HUES64 (cell line): ENCODE measurements around the gene CD163.

ENCODE experiments used
- H3K27ac ChIP-seq: 2 replicates; pipeline ENCODE4 v1.7.0; 2013; ENCODE audit warnings: low read depth, low read length, inconsistent platforms
- H3K27me3 ChIP-seq: 2 replicates; pipeline ENCODE4 v1.6.1; 2013; ENCODE audit warnings: mild to moderate bottlenecking, low read length; ENCODE audit not compliant: insufficient read depth
- H3K36me3 ChIP-seq: 2 replicates; pipeline ENCODE4 v1.6.1; 2013; ENCODE audit warnings: mild to moderate bottlenecking, low read length; ENCODE audit not compliant: insufficient read depth
- H3K4me1 ChIP-seq: 2 replicates; pipeline ENCODE4 v1.6.1; 2013; ENCODE audit warnings: mild to moderate bottlenecking, low read length, moderate library complexity; ENCODE audit not compliant: insufficient read depth
- H3K4me3 ChIP-seq: 2 replicates; pipeline ENCODE4 v1.5.1; 2013; ENCODE audit warnings: mild to moderate bottlenecking, low read length, moderate library complexity
- H3K9ac ChIP-seq: 2 replicates; pipeline ENCODE4 v1.6.1; 2013; ENCODE audit warnings: mild to moderate bottlenecking, low read depth, low read length
- H3K9me3 ChIP-seq: 2 replicates; pipeline ENCODE4 v1.6.1; 2013; ENCODE audit warnings: low read depth, low read length; ENCODE audit not compliant: insufficient read depth
- WGBS: fragments of 150-250, 120-280 bp; methylation state at CpG from one replicate; pipeline ENCODE4 v1.1.7; 2013; ENCODE audit warnings: missing lambda C conversion rate; 5-methylcytosine and 5-hydroxymethylcytosine counted together

The CD163 gene

DNA sequence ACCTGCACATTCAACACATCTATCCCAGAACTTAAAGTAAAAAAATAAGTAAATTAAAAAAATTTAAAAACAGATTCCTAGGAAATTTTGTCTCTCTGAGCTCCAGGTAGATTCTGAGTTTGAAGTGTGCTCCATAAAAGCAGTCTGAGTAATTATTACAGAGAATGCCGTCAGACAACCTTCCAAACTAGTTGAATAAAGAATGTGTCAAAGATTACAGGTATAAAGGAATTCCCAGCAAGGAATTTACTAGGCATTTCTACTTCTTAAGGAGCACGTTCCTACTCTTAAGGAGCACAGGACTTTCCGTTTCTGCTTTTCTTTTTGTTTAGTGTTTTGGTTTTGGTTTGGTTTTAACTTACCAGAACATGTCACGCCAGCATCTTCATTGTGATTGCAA is 7.1 kb downstream of the CD163 start:
- no peak overlapping the region for H3K9ac ChIP-seq
- no peak overlapping the region for H3K4me3 ChIP-seq
- 95% methylated on average over 4 of the region's 4 CpGs for WGBS
- H3K36me3 ChIP-seq, result no peaks in the 10 kb centered on the region
- no peak overlapping the region for H3K27ac ChIP-seq
- no peaks in the 10 kb centered on the region for H3K9me3 ChIP-seq
- H3K27me3 ChIP-seq, result no peaks in the 10 kb centered on the region
- peaks cover 10% of the 10 kb centered on the region for H3K4me1 ChIP-seq

- H3K9ac ChIP-seq, result no peak overlapping the region
These were observed 8.4 kb downstream of the CD163 start for GRCh38 chr12:7495136-7495535.

GRCh38 chr12:7493006-7493405 is 10.6 kb downstream of the CD163 start:
- H3K27me3 ChIP-seq, result no peaks in the 10 kb centered on the region
- H3K4me3 ChIP-seq, result no peak overlapping the region
- H3K9ac ChIP-seq, result no peak overlapping the region
- 93% methylated on average over 3 of the region's 3 CpGs for WGBS
- H3K9me3 ChIP-seq, result no peaks in the 10 kb centered on the region
- no peaks in the 10 kb centered on the region for H3K36me3 ChIP-seq
- H3K27ac ChIP-seq, result no peak overlapping the region
- H3K4me1 ChIP-seq, result peaks cover 7% of the 10 kb centered on the region

More at GRCh38 chr12:7495136-7495535, 8.4 kb downstream of the CD163 start:
- Histone ChIP-seq H3K27me3 (no peaks in the 10 kb centered on the region), H3K27ac (no peak overlapping the region), H3K9me3 (no peaks in the 10 kb centered on the region), H3K36me3 (no peaks in the 10 kb centered on the region), H3K4me1 (peaks cover 10% of the 10 kb centered on the region), H3K4me3 (no peak overlapping the region)
- WGBS, result 91% methylated on average over 2 of the region's 3 CpGs

DNA sequence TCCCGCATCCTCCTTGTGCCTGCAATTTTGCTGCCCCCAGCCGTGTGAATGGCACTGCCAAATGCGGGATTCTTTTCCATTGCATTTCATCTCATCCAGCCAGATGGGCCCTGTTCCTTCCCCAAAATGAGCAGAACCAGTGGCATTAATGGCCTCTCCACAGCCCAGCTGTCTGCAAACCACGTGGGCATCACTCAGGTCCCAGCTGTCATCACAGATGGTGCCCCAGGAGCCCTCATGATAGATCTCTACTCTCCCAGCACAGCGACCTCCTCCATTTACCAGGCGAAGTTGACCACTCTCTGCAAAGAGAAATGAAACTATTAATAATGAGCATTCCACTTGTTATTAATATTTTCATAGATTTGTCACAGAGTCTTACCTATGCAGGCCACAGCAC is 17.1 kb downstream of the CD163 start:
- no peaks in the 10 kb centered on the region for H3K27me3 ChIP-seq
- H3K4me1 ChIP-seq, result no peaks in the 10 kb centered on the region
- 87% methylated on average over 6 of the region's 6 CpGs for WGBS
- no peaks in the 10 kb centered on the region for H3K9me3 ChIP-seq
- H3K36me3 ChIP-seq, result no peaks in the 10 kb centered on the region
- H3K27ac ChIP-seq, result no peak overlapping the region
- no peak overlapping the region for H3K9ac ChIP-seq
- no peak overlapping the region for H3K4me3 ChIP-seq

- WGBS, result 71% methylated on average over 4 of the region's 4 CpGs
- H3K9ac ChIP-seq, result no peak overlapping the region
These were observed 18.5 kb downstream of the CD163 start for GRCh38 chr12:7485095-7485494.

GRCh38 chr12:7483343-7483742 is 20.2 kb downstream of the CD163 start:
- no peaks in the 10 kb centered on the region for H3K4me1 ChIP-seq
- no peak overlapping the region for H3K9ac ChIP-seq
- H3K9me3 ChIP-seq, result no peaks in the 10 kb centered on the region
- H3K36me3 ChIP-seq, result no peaks in the 10 kb centered on the region
- no peak overlapping the region for H3K27ac ChIP-seq
- H3K27me3 ChIP-seq, result no peaks in the 10 kb centered on the region
- H3K4me3 ChIP-seq, result no peak overlapping the region
- WGBS, result 89% methylated on average over 5 of the region's 5 CpGs

More at GRCh38 chr12:7485095-7485494, 18.5 kb downstream of the CD163 start:
- Histone ChIP-seq H3K4me1 (no peaks in the 10 kb centered on the region), H3K36me3 (no peaks in the 10 kb centered on the region), H3K27me3 (no peaks in the 10 kb centered on the region), H3K9me3 (no peaks in the 10 kb centered on the region), H3K27ac (no peak overlapping the region), H3K4me3 (no peak overlapping the region)

- no CpG with 5 or more reads among the region's 1 CpG for WGBS
- no peaks in the 10 kb centered on the region for H3K9me3 ChIP-seq
- H3K9ac ChIP-seq, result no peak overlapping the region
- H3K4me3 ChIP-seq, result no peak overlapping the region
- no peak overlapping the region for H3K27ac ChIP-seq
- H3K4me1 ChIP-seq, result no peaks in the 10 kb centered on the region
- no peaks in the 10 kb centered on the region for H3K36me3 ChIP-seq
- H3K27me3 ChIP-seq, result no peaks in the 10 kb centered on the region
These were observed 23.8 kb downstream of the CD163 start for GRCh38 chr12:7479771-7480170.

GRCh38 chr12:7472060-7472459 is 31.5 kb downstream of the CD163 start:
- Histone ChIP-seq H3K9ac (no peak overlapping the region), H3K27me3 (no peaks in the 10 kb centered on the region), H3K27ac (no peak overlapping the region), H3K9me3 (no peaks in the 10 kb centered on the region), H3K36me3 (no peaks in the 10 kb centered on the region), H3K4me1 (no peaks in the 10 kb centered on the region), H3K4me3 (no peak overlapping the region)
- WGBS, result 97% methylated on average over 6 of the region's 6 CpGs

DNA sequence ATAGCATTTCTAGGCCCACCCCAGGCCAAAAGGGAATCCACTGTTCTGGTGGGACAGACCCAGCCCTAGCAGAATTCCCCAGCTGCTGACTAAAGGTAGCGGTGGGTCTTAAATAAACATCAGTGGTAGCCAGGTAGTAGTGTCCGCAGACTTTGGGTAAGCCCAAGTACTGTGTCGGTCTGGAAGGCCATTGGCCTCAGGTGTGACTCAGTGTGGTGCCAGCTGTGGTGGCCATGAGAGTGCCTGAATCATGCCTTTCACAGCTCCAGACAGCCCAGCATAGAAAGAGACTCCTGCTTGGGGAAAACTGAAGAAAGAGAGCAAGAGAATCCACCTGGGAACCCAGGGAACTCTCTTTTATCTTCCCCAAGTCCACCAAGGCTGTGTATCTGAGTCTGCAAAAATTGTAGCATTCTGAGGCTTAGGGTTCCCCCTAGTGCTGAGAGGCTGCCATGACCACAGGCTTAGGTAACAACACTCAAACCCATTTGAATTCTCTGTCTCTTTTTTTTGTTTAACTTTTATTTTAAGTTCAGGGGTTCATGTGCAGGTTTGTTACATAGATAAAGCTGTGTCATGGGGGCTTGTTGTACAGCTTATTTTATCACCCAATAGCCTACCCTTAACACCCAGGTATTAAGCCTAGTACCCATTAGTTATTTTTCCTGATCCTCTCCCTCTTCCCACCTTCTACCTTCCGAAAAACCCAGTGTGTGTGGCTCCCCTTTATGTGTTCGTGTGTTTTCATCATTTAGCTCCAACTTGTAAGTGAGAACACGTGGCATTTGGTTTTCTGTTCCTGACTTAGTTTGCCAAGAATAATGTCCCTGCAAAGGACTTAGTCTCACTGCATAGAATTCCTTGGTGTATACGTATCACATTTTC is 43.0 kb downstream of the CD163 start:
- Histone ChIP-seq H3K27ac (no peak overlapping the region), H3K36me3 (no peaks in the 10 kb centered on the region), H3K4me3 (no peak overlapping the region), H3K4me1 (no peaks in the 10 kb centered on the region), H3K27me3 (no peaks in the 10 kb centered on the region), H3K9ac (no peak overlapping the region), H3K9me3 (no peaks in the 10 kb centered on the region)
- 79% methylated on average over 7 of the region's 7 CpGs for WGBS

DNA sequence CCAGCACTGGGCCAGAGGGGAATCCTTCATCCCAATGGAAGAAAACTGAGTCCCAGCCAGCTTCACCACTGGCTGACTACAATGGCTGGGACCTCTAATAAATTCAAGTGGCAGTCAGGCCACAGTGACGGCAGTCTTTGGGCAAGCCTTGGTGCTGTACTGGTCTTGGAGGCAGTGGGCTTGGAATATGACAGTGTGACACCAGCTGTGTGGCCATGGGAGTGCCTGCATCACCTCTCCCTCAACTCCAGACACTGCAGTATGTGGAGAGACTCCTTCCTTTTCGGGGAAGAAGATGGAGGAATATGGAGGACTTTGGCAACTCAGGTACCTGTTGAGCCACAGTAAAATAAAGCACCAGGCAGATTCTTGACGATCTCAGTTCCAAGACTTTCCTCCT is 43.6 kb downstream of the CD163 start:
- H3K27ac ChIP-seq, result no peak overlapping the region
- H3K4me3 ChIP-seq, result no peak overlapping the region
- no peak overlapping the region for H3K9ac ChIP-seq
- H3K4me1 ChIP-seq, result no peaks in the 10 kb centered on the region
- no peaks in the 10 kb centered on the region for H3K27me3 ChIP-seq
- 93% methylated on average over 3 of the region's 3 CpGs for WGBS
- no peaks in the 10 kb centered on the region for H3K36me3 ChIP-seq
- no peaks in the 10 kb centered on the region for H3K9me3 ChIP-seq

DNA sequence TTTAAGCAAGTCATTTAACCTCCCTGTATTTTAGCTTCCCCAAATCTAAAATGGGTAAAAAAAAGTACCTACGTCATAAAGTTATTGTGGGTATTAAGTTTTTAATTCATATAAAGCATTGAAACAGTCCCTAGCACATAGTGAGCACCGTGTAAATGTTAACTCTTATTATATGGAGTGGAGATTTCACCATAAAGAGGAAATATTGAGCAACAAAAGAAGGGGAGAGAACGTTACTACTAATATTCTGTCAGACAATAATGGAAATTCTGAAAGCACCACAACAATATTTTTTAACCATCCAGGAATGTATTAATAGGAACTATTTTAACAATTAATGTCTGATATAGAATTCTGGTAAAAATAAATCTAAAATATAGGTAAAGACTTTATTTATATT is 51.8 kb downstream of the CD163 start:
- Histone ChIP-seq H3K9ac (no peak overlapping the region), H3K4me3 (no peak overlapping the region), H3K9me3 (no peaks in the 10 kb centered on the region), H3K4me1 (no peaks in the 10 kb centered on the region), H3K27me3 (no peaks in the 10 kb centered on the region), H3K36me3 (no peaks in the 10 kb centered on the region), H3K27ac (no peak overlapping the region)
- no CpG with 5 or more reads among the region's 3 CpGs for WGBS
